ENCODE measurements around the gene NEURL1. TPM values are rescaled to one million over a fixed set of nuclear protein-coding genes. Genes with fewer than 3 reads are reported as not detected.
A peak's percentile ranks its signal among the peaks of the same experiment; 100 is the strongest.

The NEURL1 gene
- total RNA-seq, 2 donors from 2014 or later, result 0.37 to 0.38 TPM

DNA sequence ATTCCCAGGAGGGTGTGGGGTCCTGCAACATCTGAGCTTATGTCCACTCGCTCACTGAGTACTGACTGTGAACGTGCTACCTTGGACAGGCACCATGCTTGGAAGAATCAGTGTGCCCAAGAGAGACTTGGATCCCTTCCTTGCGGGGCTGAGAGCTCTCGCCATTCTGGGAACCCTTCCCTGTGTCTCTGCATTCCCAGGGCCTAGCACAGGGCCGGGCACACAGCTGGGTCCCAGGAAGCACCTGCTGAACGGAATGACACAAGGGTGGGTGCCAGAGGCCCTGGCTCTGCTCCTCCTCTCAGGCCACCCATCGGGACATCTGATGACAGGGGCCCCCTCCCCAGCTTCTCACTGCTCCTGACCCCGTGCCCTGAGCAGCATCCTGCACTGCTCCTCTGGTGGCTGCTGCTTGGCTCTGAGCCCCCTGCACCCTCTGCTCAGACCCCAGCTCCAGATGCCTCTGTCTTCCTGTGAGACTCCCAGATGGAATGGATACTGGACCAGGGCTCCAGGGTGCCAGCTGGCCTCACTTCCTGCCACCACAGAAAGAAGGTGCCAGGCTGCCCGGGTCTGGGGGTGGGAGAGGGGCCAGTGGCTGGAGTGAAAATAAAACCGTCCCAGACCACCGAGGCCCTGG is 129.6 kb downstream of the NEURL1 start:
- no peak for DNase-seq
- H3K27ac Mint-ChIP-seq, result no peak overlapping the region
- Histone ChIP-seq H3K9ac (ENCODE audit: extremely low read depth, low read length, poor library complexity, severe bottlenecking) (no peak overlapping the region), H3K4me3 (ENCODE audit: low read length) (no peak overlapping the region), H3K27me3 (ENCODE audit: control insufficient read depth, insufficient read depth, low read length, poor library complexity, severe bottlenecking) (no peaks in the 10 kb centered on the region), H3K27ac (ENCODE audit: low read depth, low read length) (no peak overlapping the region), H3K4me1 (ENCODE audit: control insufficient read depth, insufficient read depth, low read length) (no peaks in the 10 kb centered on the region), H3K36me3 (ENCODE audit: control insufficient read depth, insufficient read depth, low read length) (no peaks in the 10 kb centered on the region), H3K9me3 (ENCODE audit: control insufficient read depth, low read length) (no peaks in the 10 kb centered on the region)
- no peaks in the 10 kb centered on the region for H3K9me3 Mint-ChIP-seq
- H3K36me3 Mint-ChIP-seq (ENCODE audit: low read depth), result peaks cover 8% of the 10 kb centered on the region
- H3K4me1 Mint-ChIP-seq, result no peaks in the 10 kb centered on the region
- H3K4me3 Mint-ChIP-seq, result no peak overlapping the region
- WGBS, 2 experiments (ENCODE audit: insufficient coverage in 1 of 2, insufficient read length in 1 of 2), result 91 to 96% methylated on average over 7 to 11 of the region's 11 CpGs
- no peaks in the 10 kb centered on the region for H3K27me3 Mint-ChIP-seq (ENCODE audit: insufficient read depth)
- TF ChIP-seq, protein P1, sequence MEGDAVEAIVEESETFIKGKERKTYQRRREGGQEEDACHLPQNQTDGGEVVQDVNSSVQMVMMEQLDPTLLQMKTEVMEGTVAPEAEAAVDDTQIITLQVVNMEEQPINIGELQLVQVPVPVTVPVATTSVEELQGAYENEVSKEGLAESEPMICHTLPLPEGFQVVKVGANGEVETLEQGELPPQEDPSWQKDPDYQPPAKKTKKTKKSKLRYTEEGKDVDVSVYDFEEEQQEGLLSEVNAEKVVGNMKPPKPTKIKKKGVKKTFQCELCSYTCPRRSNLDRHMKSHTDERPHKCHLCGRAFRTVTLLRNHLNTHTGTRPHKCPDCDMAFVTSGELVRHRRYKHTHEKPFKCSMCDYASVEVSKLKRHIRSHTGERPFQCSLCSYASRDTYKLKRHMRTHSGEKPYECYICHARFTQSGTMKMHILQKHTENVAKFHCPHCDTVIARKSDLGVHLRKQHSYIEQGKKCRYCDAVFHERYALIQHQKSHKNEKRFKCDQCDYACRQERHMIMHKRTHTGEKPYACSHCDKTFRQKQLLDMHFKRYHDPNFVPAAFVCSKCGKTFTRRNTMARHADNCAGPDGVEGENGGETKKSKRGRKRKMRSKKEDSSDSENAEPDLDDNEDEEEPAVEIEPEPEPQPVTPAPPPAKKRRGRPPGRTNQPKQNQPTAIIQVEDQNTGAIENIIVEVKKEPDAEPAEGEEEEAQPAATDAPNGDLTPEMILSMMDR (conservative IDR thresholded peaks at IDR 0.05), result no peak

DNA sequence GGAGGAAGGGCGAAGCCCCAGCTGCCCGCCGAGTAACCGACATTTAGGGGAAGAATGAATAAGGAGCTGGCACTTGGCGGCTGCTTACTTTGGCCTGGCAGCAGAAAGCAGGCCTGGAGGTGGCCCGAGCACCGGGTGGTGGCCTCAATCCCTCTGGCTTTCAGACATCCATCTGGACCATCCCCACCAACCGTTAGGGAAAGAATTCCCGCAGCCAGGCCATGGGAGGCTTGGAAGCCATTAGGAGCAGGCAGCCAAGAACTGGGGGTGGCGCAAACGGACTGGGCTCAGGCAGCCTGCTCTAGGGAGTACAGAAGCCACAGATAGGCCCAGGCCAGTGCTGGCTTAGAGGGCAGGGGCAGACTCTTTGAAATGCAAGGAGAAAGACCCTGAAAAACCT is 132.7 kb downstream of the NEURL1 start:
- Histone ChIP-seq H3K9ac (ENCODE audit: extremely low read depth, low read length, poor library complexity, severe bottlenecking) (no peak overlapping the region), H3K27me3 (ENCODE audit: control insufficient read depth, insufficient read depth, low read length, poor library complexity, severe bottlenecking) (no peaks in the 10 kb centered on the region), H3K27ac (ENCODE audit: low read depth, low read length) (no peak overlapping the region), H3K4me1 (ENCODE audit: control insufficient read depth, insufficient read depth, low read length) (no peaks in the 10 kb centered on the region), H3K9me3 (ENCODE audit: control insufficient read depth, low read length) (no peaks in the 10 kb centered on the region), H3K36me3 (ENCODE audit: control insufficient read depth, insufficient read depth, low read length) (no peaks in the 10 kb centered on the region), H3K4me3 (ENCODE audit: low read length) (no peak overlapping the region)
- H3K36me3 Mint-ChIP-seq (ENCODE audit: low read depth), result peaks cover 5% of the 10 kb centered on the region
- TF ChIP-seq, protein P1 (conservative IDR thresholded peaks at IDR 0.05), result no peak
- WGBS, 2 experiments (ENCODE audit: insufficient coverage in 1 of 2, insufficient read length in 1 of 2), result 96 to 97% methylated on average over 7 to 11 of the region's 11 CpGs
- H3K4me1 Mint-ChIP-seq, result no peaks in the 10 kb centered on the region
- H3K4me3 Mint-ChIP-seq, result no peak overlapping the region
- no peak for DNase-seq
- H3K27me3 Mint-ChIP-seq (ENCODE audit: insufficient read depth), result no peaks in the 10 kb centered on the region
- no peaks in the 10 kb centered on the region for H3K9me3 Mint-ChIP-seq
- no peak overlapping the region for H3K27ac Mint-ChIP-seq

DNA sequence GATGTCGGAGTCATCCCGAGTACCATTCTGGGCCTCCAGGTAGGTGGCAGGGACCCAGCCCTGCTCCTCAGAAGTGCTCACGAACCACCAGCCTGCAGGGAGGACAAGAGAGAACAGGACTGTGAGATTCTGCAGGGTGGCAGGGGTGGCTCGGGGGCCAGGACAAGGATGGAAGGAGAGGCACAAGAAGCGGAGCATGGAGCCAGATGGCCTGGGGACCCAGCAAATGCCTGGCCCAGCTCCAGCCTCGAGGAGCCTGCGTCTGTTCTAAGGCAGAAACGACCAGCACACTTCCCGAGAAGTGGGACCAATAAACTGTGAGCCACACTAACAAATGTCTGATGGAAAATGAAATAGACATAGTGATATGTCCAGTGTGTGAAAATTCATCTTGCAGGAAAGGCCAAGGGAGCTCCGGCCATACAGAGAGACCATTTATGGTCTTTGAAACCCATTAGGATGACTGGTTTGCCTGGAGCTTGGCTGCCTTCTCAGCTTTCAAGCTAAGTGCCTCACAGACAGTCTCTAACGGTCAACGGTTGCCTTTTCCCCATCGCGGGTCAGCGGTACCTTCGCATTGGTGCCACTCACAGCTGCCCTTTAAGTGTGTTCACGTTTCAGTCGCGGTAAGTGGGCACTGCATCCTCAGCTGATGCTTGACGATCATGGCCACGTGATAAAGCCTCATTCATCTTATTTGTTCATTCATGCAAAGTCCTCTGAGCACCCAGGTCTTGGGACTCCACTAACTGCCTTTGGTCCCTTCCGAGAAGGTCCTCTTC is 133.8 kb downstream of the NEURL1 start:
- WGBS, 2 experiments (ENCODE audit: insufficient coverage in 1 of 2, insufficient read length in 1 of 2), result 94% methylated on average over 18 to 22 of the region's 22 CpGs
- Histone ChIP-seq H3K4me3 (ENCODE audit: low read length) (no peak overlapping the region), H3K36me3 (ENCODE audit: control insufficient read depth, insufficient read depth, low read length) (no peaks in the 10 kb centered on the region), H3K27me3 (ENCODE audit: control insufficient read depth, insufficient read depth, low read length, poor library complexity, severe bottlenecking) (no peaks in the 10 kb centered on the region), H3K27ac (ENCODE audit: low read depth, low read length) (no peak overlapping the region), H3K9me3 (ENCODE audit: control insufficient read depth, low read length) (no peaks in the 10 kb centered on the region), H3K4me1 (ENCODE audit: control insufficient read depth, insufficient read depth, low read length) (no peaks in the 10 kb centered on the region), H3K9ac (ENCODE audit: extremely low read depth, low read length, poor library complexity, severe bottlenecking) (no peak overlapping the region)
- H3K27ac Mint-ChIP-seq, result peak overlapping the region; percentile 64
- no peaks in the 10 kb centered on the region for H3K27me3 Mint-ChIP-seq (ENCODE audit: insufficient read depth)
- no peak for DNase-seq
- no peaks in the 10 kb centered on the region for H3K4me1 Mint-ChIP-seq
- no peaks in the 10 kb centered on the region for H3K9me3 Mint-ChIP-seq
- no peak overlapping the region for H3K4me3 Mint-ChIP-seq
- H3K36me3 Mint-ChIP-seq (ENCODE audit: low read depth), result peaks cover 7% of the 10 kb centered on the region
- TF ChIP-seq, protein P1 (conservative IDR thresholded peaks at IDR 0.05), result no peak

All from endodermal cell (in vitro differentiated cells).